Peyer's patch (tissue), 4 donors: ENCODE results near the gene NUDC.

Experiments
- CTCF ChIP-seq, 6 experiments: fragments of 450-650 bp in 4 of 6; fragments of 200-600 bp in 2 of 6; sonication (generic) in 1 of 6; IDR thresholded peaks; one replicate each; pipeline ENCODE4 v1.5.1; 2017 to 2019; ENCODE audit warnings: antibody characterized with exemption in 6 of 6, mild to moderate bottlenecking in 3 of 6, moderate library complexity in 1 of 6
- POLR2A ChIP-seq, 2 donors: fragments of 450-650 bp; IDR thresholded peaks; one replicate each; pipeline ENCODE4 v1.5.1; 2017; ENCODE audit warnings: antibody characterized with exemption in 2 of 2, mild to moderate bottlenecking in 2 of 2, moderate library complexity in 2 of 2

- TF ChIP-seq CTCF (IDR thresholded peaks at IDR 0.05): no peak
- TF ChIP-seq POLR2A (IDR thresholded peaks at IDR 0.05): no peak
These were observed 39.1 kb downstream of the NUDC start for GRCh38 chr1:26960625-26960966.
